GM12873 (cell line): ENCODE results near the gene SVEP1.

Source experiments
- CTCF ChIP-seq: IDR thresholded peaks from 2 replicates; pipeline ENCODE4 v1.5.1; 2012; ENCODE audit warnings: low read depth, mild to moderate bottlenecking, moderate library complexity, low read length, control low read depth; ENCODE audit not compliant: insufficient read depth; ENCODE audit errors: missing control alignments

Gene SVEP1

GRCh38 chr9:110444911-110445310 is 134.6 kb downstream of the SVEP1 start:
- TF ChIP-seq CTCF, result no peak

GRCh38 chr9:110443866-110444220 is 135.7 kb downstream of the SVEP1 start:
- TF ChIP-seq CTCF, result no peak

GRCh38 chr9:110443146-110443865 is 136.2 kb downstream of the SVEP1 start:
- no peak for TF ChIP-seq CTCF

- TF ChIP-seq CTCF, result no peak
Measured at GRCh38 chr9:110440796-110441195, 138.7 kb downstream of the SVEP1 start.

GRCh38 chr9:110440172-110440571 is 139.4 kb downstream of the SVEP1 start:
- TF ChIP-seq CTCF, result no peak

- no peak for TF ChIP-seq CTCF
Measured at GRCh38 chr9:110432253-110432652, 147.3 kb downstream of the SVEP1 start.

- no peak for TF ChIP-seq CTCF
Measured at GRCh38 chr9:110429453-110429852, 150.1 kb downstream of the SVEP1 start.
